HCT116 (cell line): ENCODE data around the gene OR6T1. TPM values are rescaled to one million over a fixed set of nuclear protein-coding genes. Genes with fewer than 3 reads are reported as not detected.

Experiments used
- ATAC-seq: fragments of 200-7000 bp; cut with Tn5 transposase; 2 replicates; pipeline ENCODE4 v1.9.1; 2020; ENCODE audit warnings: mild to moderate bottlenecking, moderate library complexity
- Bru-seq: library from RNA; stranded (reverse); fragments of 400-500 nt; gene quantifications from one replicate; lab custom pipeline; 2021; lab: Mats Ljungman, UMichigan
- BruChase-seq, 2 experiments: library from RNA; stranded (reverse); fragments of 400-500 nt; gene quantifications; one replicate each; lab custom pipeline; 2021; lab: Mats Ljungman, UMichigan
- BruUV-seq: library from RNA; stranded (reverse); fragments of 400-500 nt; replicated peaks from 2 replicates; lab custom pipeline; 2021; lab: Mats Ljungman, UMichigan
- CTCF ChIA-PET: fragments of 300-600 bp; sonication (Branson Sonifier 250); formaldehyde crosslinking; loops from one replicate; lab custom pipeline; 2021; ENCODE audit warnings: antibody characterized with exemption; lab: Charles Lee
- POLR2A ChIA-PET: fragments of 300-600, 350-600 bp; sonication (Branson Sonifier 250); formaldehyde crosslinking; loops from one replicate; lab custom pipeline; 2021; ENCODE audit warnings: antibody characterized with exemption; lab: Charles Lee
- RAD21 ChIA-PET, 2 experiments: fragments of 300-600 bp; sonication (Branson Sonifier 250); formaldehyde crosslinking; loops; one replicate each; lab custom pipeline; 2023; ENCODE audit warnings: low total read pairs in 2 of 2; ENCODE audit not compliant: uncharacterized antibody in 2 of 2, unreplicated experiment in 2 of 2, low non-redundant PET in 1 of 2; lab: Charles Lee
- DNase-seq: peaks from one replicate; pipeline ENCODE4 v3.0.0-alpha.2; 2010; ENCODE audit warnings: low read depth, low spot score
- H2AFZ ChIP-seq: fragments of 200-600 bp; shearing (Covaris generic), sonication (generic); 2 replicates; pipeline ENCODE4 v1.6.1; 2017; ENCODE audit warnings: low read depth, mixed run types, mixed read lengths, antibody characterized with exemption, low read length; ENCODE audit not compliant: poor library complexity, severe bottlenecking
- H3K27ac ChIP-seq: 2 replicates; pipeline ENCODE4 v1.5.1; 2012; ENCODE audit warnings: low read depth, low read length
- H3K27me3 ChIP-seq: fragments of 200-600 bp; sonication (generic); 2 replicates; pipeline ENCODE4 v1.6.1; 2016; ENCODE audit warnings: mixed run types, low read length, mixed read lengths; ENCODE audit not compliant: insufficient read depth
- H3K36me3 ChIP-seq, 2 experiments: fragments of 200-500 bp in 1 of 2; fragments of 200-600 bp in 1 of 2; sonication (Bioruptor generic) in 1 of 2; sonication (generic) in 1 of 2; 2 replicates each; pipeline versions ENCODE4 v1.5.1 to v1.6.1; 2014 to 2016; ENCODE audit warnings: low read length in 2 of 2, inconsistent platforms in 1 of 2, mixed read lengths in 1 of 2, mixed run types in 1 of 2; ENCODE audit not compliant: insufficient read depth in 2 of 2, control insufficient read depth in 1 of 2
- H3K4me1 ChIP-seq, 2 experiments: fragments of 200-600 bp in 1 of 2; sonication (generic) in 1 of 2; 2 replicates each; pipeline versions ENCODE4 v1.5.1 to v1.6.1; 2012 to 2017; ENCODE audit warnings: low read length in 2 of 2, inconsistent platforms in 1 of 2, mild to moderate bottlenecking in 1 of 2, mixed read lengths in 1 of 2, mixed run types in 1 of 2, moderate library complexity in 1 of 2; ENCODE audit not compliant: insufficient read depth in 2 of 2, control insufficient read depth in 1 of 2
- H3K4me2 ChIP-seq: fragments of 200-600 bp; sonication (generic); 2 replicates; pipeline ENCODE4 v1.6.1; 2017; ENCODE audit warnings: mixed run types, low read length, mixed read lengths
- H3K4me3 ChIP-seq, 2 experiments: fragments of 200-600 bp in 1 of 2; sonication (generic) in 1 of 2; replicated peaks in 1 of 2; 2 replicates each; pipeline ENCODE4 v1.5.1; 2011 to 2016; ENCODE audit warnings: low read length in 2 of 2, control low read depth in 1 of 2, low read depth in 1 of 2, mild to moderate bottlenecking in 1 of 2, mixed read lengths in 1 of 2, mixed run types in 1 of 2
- H3K79me2 ChIP-seq: fragments of 200-600 bp; sonication (generic); 2 replicates; pipeline ENCODE4 v1.6.1; 2017; ENCODE audit warnings: mild to moderate bottlenecking, mixed run types, low read length, moderate library complexity, mixed read lengths; ENCODE audit not compliant: insufficient read depth
- H3K9ac ChIP-seq: fragments of 200-600 bp; sonication (generic); 2 replicates; pipeline ENCODE4 v1.6.1; 2016; ENCODE audit warnings: low read length, mixed read lengths
- H3K9me2 ChIP-seq: fragments of 200-600 bp; sonication (generic), shearing (Covaris generic); 2 replicates; pipeline ENCODE4 v1.6.1; 2017; ENCODE audit warnings: mixed run types, mild to moderate bottlenecking, moderate library complexity; ENCODE audit not compliant: insufficient read depth
- H3K9me3 ChIP-seq, 2 experiments: fragments of 200-500 bp in 1 of 2; fragments of 200-600 bp in 1 of 2; sonication (Bioruptor generic) in 1 of 2; sonication (generic) in 1 of 2; 2 replicates each; pipeline ENCODE4 v1.6.1; 2014 to 2017; ENCODE audit warnings: low read length in 2 of 2, mixed read lengths in 2 of 2, inconsistent platforms in 1 of 2, low read depth in 1 of 2, mild to moderate bottlenecking in 1 of 2, mixed run types in 1 of 2, moderate library complexity in 1 of 2; ENCODE audit not compliant: control insufficient read depth in 1 of 2, insufficient read depth in 1 of 2
- H4K20me1 ChIP-seq: fragments of 200-600 bp; sonication (generic), shearing (Covaris generic); 2 replicates; pipeline ENCODE4 v1.6.1; 2017; ENCODE audit warnings: mixed run types, mild to moderate bottlenecking, moderate library complexity; ENCODE audit not compliant: insufficient read depth
- ATF3 ChIP-seq: IDR thresholded peaks from 2 replicates; pipeline ENCODE4 v1.6.1; 2012
- CEBPB ChIP-seq: IDR thresholded peaks from 2 replicates; pipeline ENCODE4 v1.6.1; 2012; ENCODE audit warnings: low read depth
- CTCF ChIP-seq, 3 experiments: fragments of 200-600 bp in 1 of 3; sonication (generic) in 1 of 3; IDR thresholded peaks in 2 of 3; conservative IDR thresholded peaks in 1 of 3; 2 replicates each; pipeline ENCODE4 v1.5.1; 2012 to 2017; ENCODE audit warnings: low read depth in 2 of 3, low read length in 2 of 3, antibody characterized with exemption in 1 of 3, borderline replicate concordance in 1 of 3, control low read depth in 1 of 3, mild to moderate bottlenecking in 1 of 3, mixed read lengths in 1 of 3, mixed run types in 1 of 3, moderate library complexity in 1 of 3; ENCODE audit not compliant: insufficient read depth in 1 of 3
- ELF1 ChIP-seq: IDR thresholded peaks from 2 replicates; pipeline ENCODE4 v1.6.1; 2012; ENCODE audit warnings: low read depth, borderline replicate concordance
- EZH2 ChIP-seq: fragments of 200-600 bp; sonication (generic); IDR thresholded peaks from 2 replicates; pipeline ENCODE4 v1.6.1; 2017; ENCODE audit warnings: antibody characterized with exemption, mixed run types
- EZH2phosphoT487 ChIP-seq: fragments of 200-600 bp; IDR thresholded peaks from 2 replicates; pipeline ENCODE4 v1.6.1; 2018; ENCODE audit warnings: antibody characterized with exemption, borderline replicate concordance
- FOSL1 ChIP-seq: IDR thresholded peaks from 2 replicates; pipeline ENCODE4 v1.6.1; 2012; ENCODE audit warnings: low read depth
- JUND ChIP-seq: IDR thresholded peaks from 2 replicates; pipeline ENCODE4 v1.6.1; 2012
- POLR2AphosphoS5 ChIP-seq: IDR thresholded peaks from 2 replicates; pipeline ENCODE4 v1.6.1; 2011; ENCODE audit warnings: mild to moderate bottlenecking, low read depth, low read length, moderate library complexity
- RAD21 ChIP-seq: IDR thresholded peaks from 2 replicates; pipeline ENCODE4 v1.6.1; 2012; ENCODE audit warnings: low read depth, mild to moderate bottlenecking
- SIN3A ChIP-seq: IDR thresholded peaks from 2 replicates; pipeline ENCODE4 v1.6.1; 2012; ENCODE audit warnings: low read depth
- SP1 ChIP-seq: IDR thresholded peaks from 2 replicates; pipeline ENCODE4 v1.6.1; 2012; ENCODE audit warnings: low read depth
- TCF7L2 ChIP-seq: IDR thresholded peaks from 2 replicates; pipeline ENCODE4 v1.7.0; 2011; ENCODE audit warnings: borderline replicate concordance, inconsistent platforms; ENCODE audit not compliant: insufficient read depth, insufficient read length; ENCODE audit errors: extremely low read depth
- YY1 ChIP-seq: IDR thresholded peaks from 2 replicates; pipeline ENCODE4 v1.6.1; 2011; ENCODE audit warnings: low read length, low read depth, moderate library complexity, mild to moderate bottlenecking; ENCODE audit not compliant: insufficient replicate concordance; ENCODE audit errors: extremely low read depth
- ZBTB33 ChIP-seq: IDR thresholded peaks from 2 replicates; pipeline ENCODE4 v1.6.1; 2011; ENCODE audit warnings: mild to moderate bottlenecking, low read length, moderate library complexity; ENCODE audit not compliant: insufficient replicate concordance; ENCODE audit errors: extremely low read depth
- ZFX ChIP-seq: fragments of 450-650 bp; IDR thresholded peaks from 2 replicates; pipeline ENCODE4 v1.6.1; 2017
- intact Hi-C: fragments of 100-400 bp; cut with micrococcal nuclease; formaldehyde crosslinking; loops from 2 replicates; pipeline ENCODE4 v1.10.0; 2022
- long read RNA-seq: library from polyadenylated mRNA; unstranded; transcript quantifications from one replicate; pipeline ENCODE4 v2.0.0, GENCODE V29; 2021; ENCODE audit not compliant: unreplicated experiment
- polyA plus RNA-seq: library from polyadenylated mRNA; unstranded; fragments of >200 nt; gene quantifications from 2 replicates; pipeline ENCODE4 v1.2.1, GENCODE V29; 2012; ENCODE audit warnings: missing spikeins
- total RNA-seq: library from RNA; stranded (reverse); gene quantifications from one replicate; pipeline ENCODE4 v1.2.1, GENCODE V29; 2021; ENCODE audit not compliant: unreplicated experiment

Gene OR6T1
- total RNA-seq, result not detected
- 0.05 TPM in 1 of 2 replicates, not detected in the other for polyA plus RNA-seq
- Bru-seq, nascent RNA, result not detected
- percentile 20 among the genes with signal in this experiment for BruChase-seq, experiment 1, labeled RNA remaining after a 6-hour chase
- not detected for BruChase-seq, experiment 2, labeled RNA remaining after a 2-hour chase
- long read RNA-seq, result 0 reads

GRCh38 chr11:123943738-123944137 is at the start of gene OR6T1:
TSS of gene OR6T1 (minus strand) at chr11:123943838. CDS start at chr11:123943838, 0 bp downstream.
- Histone ChIP-seq H3K4me1 (no peaks in the 10 kb centered on the region), H3K9ac (no peak within 1 kb of the TSS), H2AFZ (no peak within 1 kb of the TSS), H3K9me3 (no peaks in the 10 kb centered on the region), H3K4me3 (no peak within 1 kb of the TSS), H4K20me1 (no peaks in the 10 kb centered on the region), H3K9me2 (no peaks in the 10 kb centered on the region), H3K4me2 (no peak within 1 kb of the TSS)
- intact Hi-C loops, result no loop called here
- RAD21 ChIA-PET, result no interaction called here
- CTCF ChIA-PET, result no interaction called here
- no peak for DNase-seq
- no TSS peak for BruUV-seq
- POLR2A ChIA-PET, result no interaction called here
- no peak for TF ChIP-seq EZH2phosphoT487
- TF ChIP-seq POLR2AphosphoS5, result no peak
- TF ChIP-seq SIN3A, result no peak
- no peak for TF ChIP-seq EZH2
- TF ChIP-seq ELF1, result no peak
- no peak for TF ChIP-seq JUND
- no peak for TF ChIP-seq RAD21
- no peak for TF ChIP-seq SP1
- no peak for TF ChIP-seq FOSL1
- no peak for TF ChIP-seq TCF7L2
- TF ChIP-seq CTCF (IDR thresholded peaks at IDR 0.05 in 2 of 3, conservative IDR thresholded peaks at IDR 0.05 in 1 of 3; ENCODE audit: borderline replicate concordance in 1 of 3, insufficient read depth in 1 of 3, low read depth in 2 of 3, low read length in 2 of 3), result no peak
- no peak for TF ChIP-seq CEBPB
- TF ChIP-seq ZFX, result no peak
- TF ChIP-seq ZBTB33, result no peak
- TF ChIP-seq YY1, result no peak
- TF ChIP-seq ATF3, result no peak
- TF ChIP-seq, all 23 proteins: peak for 0
- Histone ChIP-seq H3K79me2 (no peaks in the 10 kb centered on the region), H3K27me3 (0 out of 2 replicates have a peak, but pooled peaks cover 8% of the 10 kb centered on the region), H3K36me3 (no peaks in the 10 kb centered on the region), H3K27ac (no peak within 1 kb of the TSS)
- no peak for ATAC-seq
